Loucy (cell line): ENCODE results near the gene FANCB.

ENCODE experiments used
- EZH2phosphoT487 ChIP-seq: fragments of 200-600 bp; IDR thresholded peaks from 2 replicates; pipeline ENCODE4 v1.6.1; 2018; ENCODE audit warnings: antibody characterized with exemption, mild to moderate bottlenecking, moderate library complexity, borderline replicate concordance
- TF ChIP-seq, protein P1 (sequence below): fragments of 200-600 bp; sonication (generic); conservative IDR thresholded peaks from 2 replicates; pipeline ENCODE4 v1.5.1; 2014; ENCODE audit warnings: mild to moderate bottlenecking, antibody characterized with exemption, low read length

DNA sequence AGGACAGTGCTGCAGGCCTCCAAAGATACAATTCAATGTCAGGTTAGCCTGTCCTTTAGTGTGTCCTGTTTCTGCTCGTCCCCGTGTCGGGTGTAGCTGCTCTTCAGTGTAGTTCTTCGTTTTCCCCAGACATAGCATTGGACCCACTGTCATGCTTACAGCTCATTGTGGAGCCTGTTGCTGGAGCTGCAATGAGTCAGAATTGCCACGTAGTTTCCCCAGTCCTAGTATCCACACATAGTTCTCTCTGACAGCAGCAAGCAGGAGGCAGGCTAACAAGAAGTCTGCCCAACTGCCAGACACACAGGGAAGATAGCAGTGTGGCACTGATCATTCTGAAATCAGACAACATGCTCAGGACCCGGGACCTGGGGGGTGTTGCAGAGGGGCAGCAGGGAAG lies 49.6 kb upstream of the FANCB start:
- TF ChIP-seq, protein P1, sequence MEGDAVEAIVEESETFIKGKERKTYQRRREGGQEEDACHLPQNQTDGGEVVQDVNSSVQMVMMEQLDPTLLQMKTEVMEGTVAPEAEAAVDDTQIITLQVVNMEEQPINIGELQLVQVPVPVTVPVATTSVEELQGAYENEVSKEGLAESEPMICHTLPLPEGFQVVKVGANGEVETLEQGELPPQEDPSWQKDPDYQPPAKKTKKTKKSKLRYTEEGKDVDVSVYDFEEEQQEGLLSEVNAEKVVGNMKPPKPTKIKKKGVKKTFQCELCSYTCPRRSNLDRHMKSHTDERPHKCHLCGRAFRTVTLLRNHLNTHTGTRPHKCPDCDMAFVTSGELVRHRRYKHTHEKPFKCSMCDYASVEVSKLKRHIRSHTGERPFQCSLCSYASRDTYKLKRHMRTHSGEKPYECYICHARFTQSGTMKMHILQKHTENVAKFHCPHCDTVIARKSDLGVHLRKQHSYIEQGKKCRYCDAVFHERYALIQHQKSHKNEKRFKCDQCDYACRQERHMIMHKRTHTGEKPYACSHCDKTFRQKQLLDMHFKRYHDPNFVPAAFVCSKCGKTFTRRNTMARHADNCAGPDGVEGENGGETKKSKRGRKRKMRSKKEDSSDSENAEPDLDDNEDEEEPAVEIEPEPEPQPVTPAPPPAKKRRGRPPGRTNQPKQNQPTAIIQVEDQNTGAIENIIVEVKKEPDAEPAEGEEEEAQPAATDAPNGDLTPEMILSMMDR: no peak
- no peak for TF ChIP-seq EZH2phosphoT487
